Stimulated activated CD4-positive, alpha-beta T cell treated with anti-CD3 and anti-CD28 coated beads, Interleukin-1b, Interleukin-23, amount 100 ng/mL, for 48 hours (primary cell): Measurements from ENCODE around the gene GLI3.

Experiments
- DNase-seq: peaks from one replicate; pipeline ENCODE4 v3.0.0-alpha.2; 2020

Gene GLI3

DNA sequence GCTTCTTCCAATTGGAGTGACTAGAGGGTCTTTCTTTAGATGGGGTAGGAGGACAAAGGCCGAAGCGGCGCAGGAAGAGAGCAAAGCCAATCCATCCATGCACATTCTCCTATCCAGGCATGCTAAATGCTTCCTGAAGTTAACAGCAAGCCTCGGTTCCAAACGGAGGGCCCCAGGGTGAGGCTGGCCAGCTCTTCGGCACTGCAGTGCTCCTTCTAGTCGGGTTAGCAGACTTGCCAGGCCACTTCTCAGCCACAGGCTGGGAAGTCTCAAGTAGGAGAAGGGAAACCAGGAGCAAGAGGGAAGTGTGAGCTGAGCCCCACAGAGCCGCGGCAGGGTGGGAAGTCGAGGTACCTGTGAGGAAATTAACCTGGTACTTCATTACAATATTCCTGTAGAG is 280.3 kb downstream of the GLI3 start:
- DNase-seq: no peak

- no peak for DNase-seq
These were observed 280.9 kb downstream of the GLI3 start for GRCh38 chr7:41955893-41956675.

DNA sequence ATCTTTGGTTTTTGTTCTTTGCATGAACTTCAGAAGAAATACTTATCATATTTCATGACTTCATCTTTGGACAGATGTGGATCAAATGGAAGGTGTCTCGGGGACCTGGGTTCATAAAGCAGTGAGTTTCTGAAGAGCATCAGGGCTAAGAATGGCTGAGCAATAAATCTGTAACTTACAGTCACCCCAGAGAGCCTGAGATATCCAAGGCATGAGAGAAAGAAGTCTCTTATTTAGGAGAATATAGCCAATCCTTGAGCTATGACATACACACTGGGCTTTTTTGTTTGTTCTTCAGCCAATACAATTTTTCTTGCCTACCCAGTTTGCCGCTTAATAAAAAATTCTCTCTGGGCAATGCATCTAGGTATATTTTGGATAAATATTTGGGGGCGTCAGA is 281.6 kb downstream of the GLI3 start:
- no peak for DNase-seq

DNA sequence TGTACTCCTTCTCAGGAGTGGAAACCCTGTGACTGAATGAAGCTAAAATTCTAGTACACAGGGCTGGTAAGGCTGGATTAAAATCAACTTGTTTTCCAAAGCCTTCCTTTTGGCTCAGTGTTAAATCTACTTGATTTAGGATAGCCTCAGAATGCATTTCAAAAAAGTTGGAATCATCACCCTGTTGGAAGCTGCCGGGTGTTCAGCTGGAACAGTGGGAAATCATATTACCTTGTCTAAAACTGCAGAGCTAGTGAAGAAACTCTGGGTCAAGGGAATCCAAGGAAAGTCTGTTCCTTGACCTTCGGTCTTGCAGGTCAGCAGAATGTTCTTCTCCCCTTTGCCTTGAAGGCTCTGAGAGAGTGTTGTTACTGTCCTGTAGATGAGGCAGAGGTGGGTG is 282.0 kb downstream of the GLI3 start:
- no peak for DNase-seq

GRCh38 chr7:41948503-41948902 is 288.5 kb downstream of the GLI3 start:
- DNase-seq: no peak

- peak; percentile 72 for DNase-seq
These were observed 293.9 kb downstream of the GLI3 start for GRCh38 chr7:41943094-41943577.

DNA sequence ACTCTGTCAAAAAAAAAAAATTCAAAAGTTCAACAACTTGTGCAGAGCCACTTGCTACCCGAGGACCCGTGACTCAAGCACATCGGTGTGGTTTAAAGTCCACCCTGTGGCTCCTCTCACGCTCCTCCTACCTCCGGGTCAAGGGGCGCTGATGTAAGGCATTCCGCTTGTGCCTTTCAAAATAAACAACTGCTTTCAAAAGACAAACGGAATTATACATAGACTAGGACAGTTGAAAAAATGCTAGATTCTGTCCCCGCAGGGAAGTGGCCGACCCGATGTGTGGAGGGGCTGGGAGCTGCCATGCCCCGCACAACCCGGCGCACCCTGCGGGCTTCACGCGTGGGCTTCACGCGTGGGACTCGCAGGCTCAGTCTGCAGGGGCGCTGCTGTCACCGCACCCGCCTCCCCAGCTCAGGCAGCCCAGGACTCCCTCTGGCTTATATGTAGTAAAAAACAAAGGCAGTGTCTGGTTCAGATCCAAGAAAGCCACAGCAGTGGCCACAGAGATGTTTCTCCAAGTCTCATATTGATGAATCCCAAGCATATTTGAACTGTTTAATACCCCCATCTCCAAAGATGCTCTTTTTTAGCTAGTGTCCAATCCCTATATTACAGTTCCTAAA is 294.4 kb downstream of the GLI3 start:
- no peak for DNase-seq

- peak; percentile 46 for DNase-seq
These were observed 296.2 kb downstream of the GLI3 start for GRCh38 chr7:41940760-41941343.

DNA sequence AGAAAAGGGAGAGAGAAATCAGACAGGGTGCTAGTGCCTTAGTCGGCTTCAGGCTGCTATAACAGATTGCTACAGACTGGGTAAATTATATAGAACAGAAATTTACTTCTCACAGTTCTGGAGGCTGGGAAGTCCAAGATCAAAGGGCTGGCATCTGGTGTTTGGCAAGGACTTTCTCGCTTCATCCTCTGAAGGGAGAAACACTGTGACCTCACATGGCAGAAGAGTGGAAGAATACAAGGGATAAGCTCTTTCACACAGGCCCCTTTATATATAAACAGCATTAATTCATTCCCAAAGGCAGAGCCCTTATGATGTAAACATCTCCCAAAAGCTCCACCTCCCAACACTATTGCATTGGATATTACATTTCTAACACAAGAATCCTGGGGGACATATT is 298.6 kb downstream of the GLI3 start:
- DNase-seq: no peak

DNA sequence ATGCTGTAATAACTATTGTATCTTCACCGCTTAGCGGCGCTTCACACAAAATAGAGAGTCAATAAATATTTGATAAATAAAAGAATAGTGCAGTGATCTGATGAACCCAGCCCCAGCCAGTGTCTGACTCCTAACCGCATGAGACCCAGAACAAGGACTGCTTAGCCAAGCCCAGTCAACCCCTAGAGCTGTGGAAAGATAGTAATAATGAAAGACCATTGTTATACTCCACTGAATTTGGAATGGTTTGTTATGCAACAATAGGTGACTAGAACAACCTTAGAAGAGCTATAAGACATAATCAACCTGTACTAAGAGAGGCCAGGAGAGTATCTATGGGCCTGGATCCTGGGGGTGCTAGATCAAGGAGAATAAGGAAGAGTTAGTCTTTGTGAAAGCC is 303.6 kb downstream of the GLI3 start:
- no peak for DNase-seq

GRCh38 chr7:41931263-41931646 is 305.8 kb downstream of the GLI3 start:
- no peak for DNase-seq

GRCh38 chr7:41930538-41931262 is 306.3 kb downstream of the GLI3 start:
- DNase-seq: no peak

DNA sequence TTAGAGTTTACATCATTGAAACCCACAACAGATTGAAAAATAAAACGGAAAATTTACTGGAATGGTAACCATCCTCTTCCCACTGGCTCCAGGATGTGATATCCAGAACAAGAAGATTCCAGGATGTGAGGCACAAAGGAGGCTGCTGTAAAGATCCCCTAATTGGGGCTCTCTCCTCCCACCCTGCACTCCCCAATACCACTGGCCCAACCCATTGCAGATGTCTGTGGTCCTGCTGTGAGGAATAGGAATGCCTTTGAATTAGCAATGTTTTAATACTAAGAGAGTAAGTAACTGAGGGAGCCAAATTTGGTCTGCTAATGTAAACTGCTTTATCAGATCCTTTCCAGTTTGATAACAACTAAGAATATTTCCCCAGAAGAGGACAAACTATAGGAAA is 308.2 kb downstream of the GLI3 start:
- DNase-seq: no peak

- no peak for DNase-seq
These were observed 308.8 kb downstream of the GLI3 start for GRCh38 chr7:41928166-41928565.

DNA sequence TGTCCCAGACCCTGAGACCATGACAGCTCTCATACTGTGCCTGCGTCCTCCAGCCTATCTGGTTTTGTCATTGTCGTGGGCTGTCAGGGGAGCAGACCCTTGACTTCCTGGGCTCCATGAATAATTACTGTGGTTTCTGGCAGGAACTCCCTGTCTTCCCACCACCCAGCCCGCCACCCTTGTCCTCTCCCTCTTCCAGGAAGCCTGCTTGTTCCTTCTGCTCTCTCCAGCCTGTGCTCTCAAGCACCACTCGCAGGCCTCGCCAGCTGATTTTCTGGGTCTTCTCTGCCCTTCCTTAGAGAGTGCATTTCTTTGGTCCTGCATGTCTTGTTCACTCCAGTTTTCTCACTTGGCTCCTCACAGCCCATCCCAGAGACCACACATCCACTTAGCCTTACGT is 309.6 kb downstream of the GLI3 start:
- no peak for DNase-seq

DNA sequence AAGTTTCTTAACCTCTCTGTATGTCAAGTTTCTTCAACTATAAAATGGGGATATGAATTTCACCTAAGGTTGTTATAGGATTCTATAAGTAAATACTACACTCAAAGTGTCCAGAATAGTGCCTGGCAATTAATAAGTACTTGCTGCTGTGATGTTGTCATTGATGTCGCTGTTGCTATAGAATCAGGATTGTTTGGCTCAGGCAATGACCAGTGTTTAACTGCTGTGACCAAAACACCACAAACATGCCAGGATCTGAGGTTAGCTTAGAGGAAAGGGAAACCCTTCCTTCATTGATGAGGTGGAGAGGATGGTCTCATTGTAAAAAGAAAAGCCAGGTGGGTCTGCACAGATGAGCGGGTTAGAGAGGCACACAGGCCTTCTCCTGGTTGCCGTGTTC is 311.1 kb downstream of the GLI3 start:
- DNase-seq: no peak

- DNase-seq: no peak
These were observed 312.2 kb downstream of the GLI3 start for GRCh38 chr7:41924796-41925195.

DNA sequence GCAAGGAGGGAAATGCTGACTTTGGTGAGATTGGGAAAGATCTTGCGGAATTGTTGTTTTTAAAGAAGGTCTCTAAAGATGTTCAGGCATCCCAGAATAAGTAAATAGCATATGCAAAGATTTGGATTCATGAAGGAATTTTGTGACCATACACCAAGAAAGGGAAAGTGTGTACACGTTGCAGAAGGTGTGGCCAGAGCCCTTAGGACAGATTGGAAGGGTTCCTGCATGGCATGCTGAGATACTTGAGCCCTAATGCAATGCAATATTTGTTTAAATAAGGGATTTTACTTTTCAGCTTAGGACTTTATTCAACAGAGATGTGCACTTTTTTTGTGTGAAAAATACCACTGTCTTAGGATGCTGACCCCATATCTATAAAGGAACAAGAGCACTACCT is 314.6 kb downstream of the GLI3 start:
- no peak for DNase-seq

- DNase-seq: no peak
These were observed 315.5 kb downstream of the GLI3 start for GRCh38 chr7:41921453-41921981.

DNA sequence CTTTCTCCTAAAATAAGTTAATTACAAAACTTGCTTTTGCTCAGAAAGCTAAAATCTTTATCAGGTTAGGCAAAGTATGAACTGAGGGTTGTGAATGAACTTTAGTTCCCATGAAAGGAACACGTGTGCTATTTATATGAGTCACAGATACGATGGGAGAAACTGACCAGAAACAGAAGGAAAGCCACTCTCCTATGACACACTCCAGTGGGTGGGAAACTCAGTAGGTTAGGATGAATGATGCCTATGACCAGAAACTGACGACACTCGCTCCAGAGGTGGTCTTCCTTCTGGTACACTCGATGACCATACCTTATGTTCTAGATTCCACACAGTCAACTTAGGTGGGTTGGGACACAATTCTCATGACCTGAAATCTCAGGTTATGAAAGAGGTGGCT is 318.4 kb downstream of the GLI3 start:
- no peak for DNase-seq

- DNase-seq: no peak
These were observed 320.5 kb downstream of the GLI3 start for GRCh38 chr7:41916450-41916927.

DNA sequence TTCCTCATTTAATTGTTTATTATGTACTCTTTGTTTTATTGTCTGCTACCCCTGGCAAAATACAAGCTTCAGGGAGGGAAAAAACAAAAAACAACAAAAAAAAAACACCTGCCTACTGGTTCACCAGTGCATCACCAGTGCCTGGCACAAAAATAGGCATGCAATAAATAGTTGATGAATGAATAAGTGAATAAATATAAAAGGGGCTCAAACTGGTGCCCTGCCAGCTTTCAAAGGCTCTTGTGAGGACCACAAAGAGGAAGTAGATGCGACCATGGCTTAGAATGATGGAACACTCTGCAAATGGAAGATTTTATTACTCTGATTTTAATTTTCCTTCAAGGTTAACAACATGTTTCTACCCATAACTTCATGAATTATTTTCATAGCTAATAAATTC is 321.1 kb downstream of the GLI3 start:
- DNase-seq: no peak
